HEK293 (cell line): ENCODE measurements around the gene GNPDA1.

Experiments used
- TSHZ1 ChIP-seq: fragments of 450-650 bp; formaldehyde crosslinking; IDR thresholded peaks from 2 replicates; pipeline ENCODE4 v1.5.1; 2016; ENCODE audit warnings: missing biosample characterization, missing genetic modification characterization, borderline replicate concordance
- YY1 ChIP-seq: fragments of 450-650 bp; formaldehyde crosslinking; IDR thresholded peaks from 2 replicates; pipeline ENCODE4 v1.5.1; 2018; ENCODE audit warnings: missing biosample characterization, missing genetic modification characterization
- ZBTB10 ChIP-seq: fragments of 450-650 bp; formaldehyde crosslinking; IDR thresholded peaks from 2 replicates; pipeline ENCODE4 v1.5.1; 2016; ENCODE audit warnings: missing biosample characterization, missing genetic modification characterization
- ZFP37 ChIP-seq: fragments of 450-650 bp; formaldehyde crosslinking; IDR thresholded peaks from 2 replicates; pipeline ENCODE4 v1.5.1; 2016; ENCODE audit warnings: missing biosample characterization, missing genetic modification characterization
- ZFP41 ChIP-seq: fragments of 450-650 bp; formaldehyde crosslinking; IDR thresholded peaks from 2 replicates; pipeline ENCODE4 v1.5.1; 2016; ENCODE audit warnings: missing biosample characterization, missing genetic modification characterization, borderline replicate concordance
- ZNF140 ChIP-seq: fragments of 450-650 bp; formaldehyde crosslinking; IDR thresholded peaks from 2 replicates; pipeline ENCODE4 v1.5.1; 2016; ENCODE audit warnings: missing biosample characterization, missing genetic modification characterization
- ZNF391 ChIP-seq: fragments of 450-650 bp; formaldehyde crosslinking; IDR thresholded peaks from 2 replicates; pipeline ENCODE4 v1.5.1; 2016; ENCODE audit warnings: low read depth, missing biosample characterization, missing genetic modification characterization, borderline replicate concordance
- ZNF423 ChIP-seq: fragments of 450-650 bp; formaldehyde crosslinking; IDR thresholded peaks from 2 replicates; pipeline ENCODE4 v1.5.1; 2016; ENCODE audit warnings: missing biosample characterization, missing genetic modification characterization
- ZNF501 ChIP-seq: fragments of 450-650 bp; formaldehyde crosslinking; IDR thresholded peaks from 2 replicates; pipeline ENCODE4 v1.5.1; 2016; ENCODE audit warnings: missing biosample characterization, missing genetic modification characterization
- ZNF660 ChIP-seq: fragments of 450-650 bp; IDR thresholded peaks from 2 replicates; pipeline ENCODE4 v1.5.1; 2018; ENCODE audit warnings: missing biosample characterization, mild to moderate bottlenecking, missing genetic modification characterization
- TF ChIP-seq, protein P1 (sequence below): fragments of 450-650 bp; formaldehyde crosslinking; IDR thresholded peaks from 2 replicates; pipeline ENCODE4 v1.5.1; 2016; ENCODE audit warnings: missing biosample characterization, missing genetic modification characterization

GRCh38 chr5:141976176-141976575, 36.7 kb downstream of the GNPDA1 start:
- TF ChIP-seq ZFP37 (tag by site-specific recombination) (no peak), ZNF423 (tag by site-specific recombination) (no peak), ZNF140 (tag by site-specific recombination) (no peak), ZNF391 (tag by site-specific recombination) (no peak), ZFP41 (tag by site-specific recombination) (no peak), ZNF501 (tag by site-specific recombination) (no peak), YY1 (tag by site-specific recombination) (no peak), ZBTB10 (tag by site-specific recombination) (no peak), ZNF660 (no peak), TSHZ1 (no peak)
- TF ChIP-seq, protein P1, sequence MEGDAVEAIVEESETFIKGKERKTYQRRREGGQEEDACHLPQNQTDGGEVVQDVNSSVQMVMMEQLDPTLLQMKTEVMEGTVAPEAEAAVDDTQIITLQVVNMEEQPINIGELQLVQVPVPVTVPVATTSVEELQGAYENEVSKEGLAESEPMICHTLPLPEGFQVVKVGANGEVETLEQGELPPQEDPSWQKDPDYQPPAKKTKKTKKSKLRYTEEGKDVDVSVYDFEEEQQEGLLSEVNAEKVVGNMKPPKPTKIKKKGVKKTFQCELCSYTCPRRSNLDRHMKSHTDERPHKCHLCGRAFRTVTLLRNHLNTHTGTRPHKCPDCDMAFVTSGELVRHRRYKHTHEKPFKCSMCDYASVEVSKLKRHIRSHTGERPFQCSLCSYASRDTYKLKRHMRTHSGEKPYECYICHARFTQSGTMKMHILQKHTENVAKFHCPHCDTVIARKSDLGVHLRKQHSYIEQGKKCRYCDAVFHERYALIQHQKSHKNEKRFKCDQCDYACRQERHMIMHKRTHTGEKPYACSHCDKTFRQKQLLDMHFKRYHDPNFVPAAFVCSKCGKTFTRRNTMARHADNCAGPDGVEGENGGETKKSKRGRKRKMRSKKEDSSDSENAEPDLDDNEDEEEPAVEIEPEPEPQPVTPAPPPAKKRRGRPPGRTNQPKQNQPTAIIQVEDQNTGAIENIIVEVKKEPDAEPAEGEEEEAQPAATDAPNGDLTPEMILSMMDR (tag by site-specific recombination) = no peak
